A673 (cell line): ENCODE measurements around the gene TRPT1. TPM values are rescaled to one million over a fixed set of nuclear protein-coding genes. Genes with fewer than 3 reads are reported as not detected.

Experiments
- BruUV-seq: library from RNA; stranded (reverse); fragments of 400-500 nt; replicated peaks from 2 replicates; lab custom pipeline; 2021; lab: Mats Ljungman, UMichigan
- CTCF ChIA-PET: fragments of 300-600 bp; sonication (Branson Sonifier 250); formaldehyde crosslinking; loops from one replicate; lab custom pipeline; 2022; ENCODE audit warnings: antibody characterized with exemption; lab: Charles Lee
- POLR2A ChIA-PET: fragments of 300-600 bp; sonication (Branson Sonifier 250); formaldehyde crosslinking; loops from one replicate; lab custom pipeline; 2022; ENCODE audit warnings: antibody characterized with exemption; ENCODE audit not compliant: low non-redundant PET; lab: Charles Lee
- DNase-seq: peaks from one replicate; pipeline ENCODE4 v3.0.0-alpha.2; 2015; ENCODE audit warnings: low spot score
- H3K27ac ChIP-seq: fragments of 200-600 bp; sonication (generic); 2 replicates; pipeline ENCODE4 v1.5.1; 2016; ENCODE audit warnings: mixed run types, low read depth, mild to moderate bottlenecking, mixed read lengths, antibody characterized with exemption, low read length; ENCODE audit not compliant: poor library complexity, severe bottlenecking
- H3K27me3 ChIP-seq: fragments of 200-600 bp; sonication (generic); replicated peaks from 2 replicates; pipeline ENCODE4 v1.6.1; 2017; ENCODE audit warnings: mixed run types, low read depth, mild to moderate bottlenecking, mixed read lengths, antibody characterized with exemption, low read length; ENCODE audit not compliant: insufficient read depth, poor library complexity
- H3K36me3 ChIP-seq: fragments of 200-600 bp; sonication (generic); 2 replicates; pipeline ENCODE4 v1.6.1; 2016; ENCODE audit warnings: mixed run types, mild to moderate bottlenecking, mixed read lengths, antibody characterized with exemption, low read length; ENCODE audit not compliant: insufficient read depth, poor library complexity, severe bottlenecking
- H3K4me1 ChIP-seq: fragments of 200-600 bp; sonication (generic); 2 replicates; pipeline ENCODE4 v1.6.1; 2017; ENCODE audit warnings: mixed run types, mild to moderate bottlenecking, mixed read lengths, antibody characterized with exemption, low read length; ENCODE audit not compliant: insufficient read depth, poor library complexity, severe bottlenecking
- H3K4me3 ChIP-seq: fragments of 200-600 bp; sonication (generic); 2 replicates; pipeline ENCODE4 v1.5.1; 2016; ENCODE audit warnings: low read depth, mixed run types, mild to moderate bottlenecking, mixed read lengths, low read length; ENCODE audit not compliant: poor library complexity, severe bottlenecking
- H3K9me3 ChIP-seq: fragments of 200-600 bp; sonication (generic); 2 replicates; pipeline ENCODE4 v1.6.1; 2016; ENCODE audit warnings: mixed run types, low read depth, mild to moderate bottlenecking, mixed read lengths, antibody characterized with exemption, low read length; ENCODE audit not compliant: poor library complexity, severe bottlenecking
- EZH2 ChIP-seq: fragments of 200-600 bp; sonication (generic); IDR thresholded peaks from 2 replicates; pipeline ENCODE4 v1.6.1; 2017; ENCODE audit warnings: borderline replicate concordance, low read depth, mild to moderate bottlenecking, mixed read lengths, antibody characterized with exemption, low read length; ENCODE audit not compliant: poor library complexity, severe bottlenecking
- intact Hi-C: fragments of 100-400 bp; cut with micrococcal nuclease; formaldehyde crosslinking; loops from one replicate; pipeline ENCODE4 v1.10.0; 2022; ENCODE audit not compliant: unreplicated experiment
- total RNA-seq: library from RNA; stranded (reverse); gene quantifications from 2 replicates; pipeline ENCODE4 v1.2.3, GENCODE V29; 2021
- TF ChIP-seq, protein P1 (sequence below): fragments of 300-800, 200-600 bp; sonication (generic); conservative IDR thresholded peaks from 2 replicates; pipeline ENCODE4 v1.5.1; 2017; ENCODE audit warnings: low read depth, mild to moderate bottlenecking, antibody characterized with exemption, low read length, moderate library complexity, mixed read lengths

The TRPT1 gene
- total RNA-seq, 1 experiment from 2014 or later, result 43.6 TPM

DNA sequence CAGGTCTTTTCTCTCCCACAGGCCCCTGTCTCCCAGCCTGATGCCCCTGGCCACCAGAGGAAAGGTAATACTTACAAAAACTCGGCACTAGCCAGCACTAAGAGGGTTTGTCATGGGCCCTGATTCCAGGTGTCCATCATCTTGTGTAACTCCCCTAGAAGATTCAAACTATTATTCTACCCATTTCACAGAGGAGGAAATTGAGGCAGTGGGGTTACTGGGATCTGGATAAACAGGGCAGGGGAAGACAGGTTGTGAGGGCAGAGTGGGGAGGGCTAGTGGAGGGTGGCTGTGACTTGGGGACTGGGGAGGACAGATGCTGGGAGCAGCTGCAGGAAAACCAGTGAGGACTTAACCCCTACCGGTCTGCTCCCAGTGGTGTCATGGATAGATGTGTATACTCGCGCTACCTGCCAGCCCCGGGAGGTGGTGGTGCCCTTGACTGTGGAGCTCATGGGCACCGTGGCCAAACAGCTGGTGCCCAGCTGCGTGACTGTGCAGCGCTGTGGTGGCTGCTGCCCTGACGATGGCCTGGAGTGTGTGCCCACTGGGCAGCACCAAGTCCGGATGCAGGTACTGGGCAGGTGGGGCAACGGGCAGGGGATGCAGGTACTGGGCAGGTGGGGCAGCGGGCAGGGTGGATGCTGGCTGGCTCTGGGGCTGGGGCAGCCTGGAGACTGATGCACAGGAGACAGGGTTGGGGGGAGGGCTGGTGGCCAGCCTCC, 9.6 kb upstream of the TRPT1 start:
- no TSS peak for BruUV-seq
- ChIA-PET POLR2A (no interaction called here), CTCF (interaction anchor here (0.5 kb wide), 1 partner anchor 31 kb away, joined by 3 read pairs; no protein-coding TSS in a partner anchor)

GRCh38 chr11:64234647-64235379, 8.8 kb upstream of the TRPT1 start:
- Histone ChIP-seq H3K4me3 (peak overlapping the region; percentile 60), H3K4me1 (peaks cover 13% of the 10 kb centered on the region), H3K27me3 (no peaks in the 10 kb centered on the region), H3K36me3 (peaks cover 16% of the 10 kb centered on the region), H3K9me3 (no peaks in the 10 kb centered on the region), H3K27ac (peak overlapping the region; percentile 70)
- CTCF ChIA-PET, result no interaction called here
- no TSS peak for BruUV-seq
- POLR2A ChIA-PET, result no interaction called here
- peak; percentile 64 for DNase-seq
- TF ChIP-seq, protein P1, sequence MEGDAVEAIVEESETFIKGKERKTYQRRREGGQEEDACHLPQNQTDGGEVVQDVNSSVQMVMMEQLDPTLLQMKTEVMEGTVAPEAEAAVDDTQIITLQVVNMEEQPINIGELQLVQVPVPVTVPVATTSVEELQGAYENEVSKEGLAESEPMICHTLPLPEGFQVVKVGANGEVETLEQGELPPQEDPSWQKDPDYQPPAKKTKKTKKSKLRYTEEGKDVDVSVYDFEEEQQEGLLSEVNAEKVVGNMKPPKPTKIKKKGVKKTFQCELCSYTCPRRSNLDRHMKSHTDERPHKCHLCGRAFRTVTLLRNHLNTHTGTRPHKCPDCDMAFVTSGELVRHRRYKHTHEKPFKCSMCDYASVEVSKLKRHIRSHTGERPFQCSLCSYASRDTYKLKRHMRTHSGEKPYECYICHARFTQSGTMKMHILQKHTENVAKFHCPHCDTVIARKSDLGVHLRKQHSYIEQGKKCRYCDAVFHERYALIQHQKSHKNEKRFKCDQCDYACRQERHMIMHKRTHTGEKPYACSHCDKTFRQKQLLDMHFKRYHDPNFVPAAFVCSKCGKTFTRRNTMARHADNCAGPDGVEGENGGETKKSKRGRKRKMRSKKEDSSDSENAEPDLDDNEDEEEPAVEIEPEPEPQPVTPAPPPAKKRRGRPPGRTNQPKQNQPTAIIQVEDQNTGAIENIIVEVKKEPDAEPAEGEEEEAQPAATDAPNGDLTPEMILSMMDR, result no peak
- TF ChIP-seq EZH2, result no peak
- intact Hi-C loops, result no loop called here

More for the DNA sequence above, 9.6 kb upstream of the TRPT1 start:
- H3K36me3 ChIP-seq, result peaks cover 16% of the 10 kb centered on the region
- intact Hi-C loops, result no loop called here
- DNase-seq, result no peak
- H3K4me1 ChIP-seq, result peaks cover 11% of the 10 kb centered on the region
- TF ChIP-seq EZH2, result no peak
- TF ChIP-seq, protein P1, result no peak
- no peaks in the 10 kb centered on the region for H3K9me3 ChIP-seq
- peak overlapping the region; percentile 60 for H3K4me3 ChIP-seq
- no peak overlapping the region for H3K27ac ChIP-seq
- H3K27me3 ChIP-seq, result no peaks in the 10 kb centered on the region

- Histone ChIP-seq H3K9me3 (no peaks in the 10 kb centered on the region), H3K36me3 (peaks cover 16% of the 10 kb centered on the region), H3K4me3 (peak within 1 kb of the TSS; percentile 65), H3K4me1 (peaks cover 18% of the 10 kb centered on the region), H3K27me3 (no peaks in the 10 kb centered on the region), H3K27ac (peak within 1 kb of the TSS; percentile 70)
- DNase-seq, result peak; percentile 72
- POLR2A ChIA-PET, result no interaction called here
- TF ChIP-seq, protein P1, result no peak
- TF ChIP-seq EZH2, result no peak
- CTCF ChIA-PET, result no interaction called here
- intact Hi-C loops, result no loop called here
- BruUV-seq, result no TSS peak
Measured at GRCh38 chr11:64233913-64234586, 8.1 kb upstream of the TRPT1 start, which contains the start of gene VEGFB. Gene VEGFB (plus strand): TSS chr11:64234584. CDS start chr11:64234834, 250 bp downstream.
